HG03442 (cell line): ENCODE results near the gene MTTP.

Experiments used
- ATAC-seq: cut with Tn5 transposase; IDR thresholded peaks from one replicate; pipeline ENCODE4 v1.9.1; 2021; ENCODE audit warnings: mild to moderate bottlenecking, moderate library complexity; ENCODE audit not compliant: unreplicated experiment

Gene MTTP

GRCh38 chr4:99637174-99637573 is 62.5 kb downstream of the MTTP start:
- no peak for ATAC-seq

- ATAC-seq = no peak
These were observed 66.1 kb downstream of the MTTP start for GRCh38 chr4:99640676-99641075.

- no peak for ATAC-seq
These were observed 68.3 kb downstream of the MTTP start for GRCh38 chr4:99642725-99643489.

- ATAC-seq = no peak
These were observed 69.8 kb downstream of the MTTP start for GRCh38 chr4:99644453-99644852.

- ATAC-seq = no peak
These were observed 70.4 kb downstream of the MTTP start for GRCh38 chr4:99645036-99645435.

GRCh38 chr4:99645638-99646037 is 71.0 kb downstream of the MTTP start:
- ATAC-seq = no peak

- ATAC-seq = no peak
These were observed 72.4 kb downstream of the MTTP start for GRCh38 chr4:99647071-99647470.

- no peak for ATAC-seq
These were observed 73.7 kb downstream of the MTTP start for GRCh38 chr4:99648321-99648720.

- ATAC-seq = no peak
These were observed 74.6 kb downstream of the MTTP start for GRCh38 chr4:99649208-99649607.

- ATAC-seq = no peak
These were observed 75.2 kb downstream of the MTTP start for GRCh38 chr4:99649778-99650177.

- no peak for ATAC-seq
These were observed 76.6 kb downstream of the MTTP start for GRCh38 chr4:99651016-99651769.

- no peak for ATAC-seq
These were observed 77.3 kb downstream of the MTTP start for GRCh38 chr4:99651811-99652485.

GRCh38 chr4:99652596-99653436 is 78.2 kb downstream of the MTTP start:
- no peak for ATAC-seq

GRCh38 chr4:99653916-99654315 is 79.3 kb downstream of the MTTP start:
- ATAC-seq = no peak

- ATAC-seq = no peak
These were observed 79.7 kb downstream of the MTTP start for GRCh38 chr4:99654361-99654761.

GRCh38 chr4:99655308-99656081 is 80.9 kb downstream of the MTTP start:
- ATAC-seq = no peak

- ATAC-seq = no peak
These were observed 83.2 kb downstream of the MTTP start, which contains the start of gene C4orf54 for GRCh38 chr4:99657798-99658197. TSS of gene C4orf54 (minus strand) at chr4:99657828. CDS start at chr4:99654648, 3,180 bp downstream.

- ATAC-seq = no peak
These were observed 84.0 kb downstream of the MTTP start for GRCh38 chr4:99658666-99659065.

GRCh38 chr4:99661907-99662306 is 87.3 kb downstream of the MTTP start:
- no peak for ATAC-seq

- ATAC-seq = no peak
These were observed 90.1 kb downstream of the MTTP start for GRCh38 chr4:99664716-99665115.
